Caco-2 (cell line): Measurements from ENCODE around the gene TCF7L2. TPM values are rescaled to one million over a fixed set of nuclear protein-coding genes. Genes with fewer than 3 reads are reported as not detected.

Source experiments
- BruUV-seq: library from RNA; stranded (reverse); fragments of 400-500 nt; replicated peaks from 2 replicates; lab custom pipeline; 2021; lab: Mats Ljungman, UMichigan
- CTCF ChIA-PET: fragments of 300-600 bp; sonication (Branson Sonifier 250); formaldehyde crosslinking; loops from one replicate; lab custom pipeline; 2022; ENCODE audit warnings: antibody characterized with exemption; lab: Charles Lee
- POLR2A ChIA-PET: fragments of 300-600 bp; sonication (Branson Sonifier 250); formaldehyde crosslinking; loops from one replicate; lab custom pipeline; 2022; ENCODE audit warnings: antibody characterized with exemption; lab: Charles Lee
- DNase-seq, 2 experiments: peaks; one replicate each; pipeline versions ENCODE4 v3.0.0 to v3.0.0-alpha.2; 2020 to 2022
- H3K27me3 ChIP-seq: replicated peaks from 2 replicates; pipeline ENCODE4 v1.6.0; 2011; ENCODE audit warnings: low read length; ENCODE audit not compliant: control insufficient read depth, insufficient read depth
- H3K36me3 ChIP-seq: 2 replicates; pipeline ENCODE4 v1.5.1; 2011; ENCODE audit warnings: low read length; ENCODE audit not compliant: control insufficient read depth, insufficient read depth
- H3K4me1 ChIP-seq: fragments of 250-450 bp; sonication (Bioruptor Pico); 2 replicates; pipeline ENCODE4 v1.5.1; 2020; ENCODE audit warnings: mild to moderate bottlenecking
- H3K4me3 ChIP-seq: 2 replicates; pipeline ENCODE4 v1.5.1; 2011; ENCODE audit warnings: low read depth, mild to moderate bottlenecking, control low read depth, low read length
- H3K9me3 ChIP-seq: fragments of 250-450 bp; sonication (Bioruptor Pico); 2 replicates; pipeline ENCODE4 v1.5.1; 2020; ENCODE audit warnings: mild to moderate bottlenecking, moderate library complexity
- H3K27ac Mint-ChIP-seq: one replicate; pipeline ENCODE4 v1.8.0; 2022; ENCODE audit warnings: mixed read lengths; ENCODE audit not compliant: unreplicated experiment
- H3K27me3 Mint-ChIP-seq: one replicate; pipeline ENCODE4 v1.8.0; 2022; ENCODE audit warnings: mixed read lengths; ENCODE audit not compliant: insufficient read depth, unreplicated experiment
- H3K36me3 Mint-ChIP-seq: one replicate; pipeline ENCODE4 v1.8.0; 2022; ENCODE audit warnings: mild to moderate bottlenecking, mixed read lengths; ENCODE audit not compliant: insufficient read depth, unreplicated experiment
- H3K4me1 Mint-ChIP-seq: one replicate; pipeline ENCODE4 v1.8.0; 2022; ENCODE audit warnings: low read depth, mixed read lengths; ENCODE audit not compliant: unreplicated experiment
- H3K4me3 Mint-ChIP-seq: one replicate; pipeline ENCODE4 v1.8.0; 2022; ENCODE audit warnings: mild to moderate bottlenecking, moderate library complexity, mixed read lengths; ENCODE audit not compliant: unreplicated experiment
- H3K9me3 Mint-ChIP-seq: one replicate; pipeline ENCODE4 v1.8.0; 2022; ENCODE audit warnings: mixed read lengths; ENCODE audit not compliant: unreplicated experiment
- CTCF ChIP-seq, 2 experiments: fragments of 200-600 bp in 1 of 2; IDR thresholded peaks; 1 replicate in 1 of 2; 2 replicates in 1 of 2; pipeline versions ENCODE4 v1.5.1 to v1.8.0; 2011 to 2022; ENCODE audit warnings: antibody characterized with exemption in 1 of 2, control low read depth in 1 of 2, inconsistent platforms in 1 of 2, low read depth in 1 of 2, low read length in 1 of 2, mild to moderate bottlenecking in 1 of 2, moderate library complexity in 1 of 2; ENCODE audit not compliant: insufficient read depth in 1 of 2, severe bottlenecking in 1 of 2, unreplicated experiment in 1 of 2
- intact Hi-C: fragments of 100-400 bp; cut with micrococcal nuclease; formaldehyde crosslinking; loops from one replicate; pipeline ENCODE4 v1.10.0; 2022; ENCODE audit not compliant: unreplicated experiment
- total RNA-seq: library from RNA; stranded (reverse); gene quantifications from 2 replicates; pipeline ENCODE4 v1.2.3, GENCODE V29; 2022

TCF7L2 gene
- total RNA-seq, 1 experiment from 2014 or later, result 45.4 TPM

GRCh38 chr10:113202011-113202410, 252.0 kb downstream of the TCF7L2 start:
- CTCF ChIA-PET, result no interaction called here
- Mint-ChIP-seq H3K27me3 (peaks cover 4% of the 10 kb centered on the region), H3K4me1 (no peaks in the 10 kb centered on the region), H3K36me3 (no peaks in the 10 kb centered on the region), H3K4me3 (no peak overlapping the region), H3K9me3 (peaks cover 33% of the 10 kb centered on the region), H3K27ac (no peak overlapping the region)
- no peaks in the 10 kb centered on the region for H3K4me1 ChIP-seq
- no peak overlapping the region for H3K4me3 ChIP-seq
- H3K9me3 ChIP-seq, result peaks cover 15% of the 10 kb centered on the region; the same call in 1 of the 2 replicates
- POLR2A ChIA-PET, result no interaction called here
- TF ChIP-seq CTCF (IDR thresholded peaks at IDR 0.05; ENCODE audit: insufficient read depth in 1 of 2, low read depth in 1 of 2, low read length in 1 of 2, severe bottlenecking in 1 of 2, unreplicated experiment in 1 of 2), result no peak
- no peaks in the 10 kb centered on the region for H3K36me3 ChIP-seq
- DNase-seq, result peak; percentile 20 to 52
- no peaks in the 10 kb centered on the region for H3K27me3 ChIP-seq
- BruUV-seq, result no TSS peak
- intact Hi-C loops, result no loop called here

- peaks cover 30% of the 10 kb centered on the region for H3K9me3 ChIP-seq
- no peaks in the 10 kb centered on the region for H3K36me3 ChIP-seq
- H3K27me3 Mint-ChIP-seq, result peaks cover 3% of the 10 kb centered on the region
- no peak overlapping the region for H3K4me3 ChIP-seq
- BruUV-seq, result no TSS peak
- CTCF ChIA-PET, result no interaction called here
- intact Hi-C loops, result no loop called here
- H3K27ac Mint-ChIP-seq, result no peak overlapping the region
- DNase-seq, result no peak
- POLR2A ChIA-PET, result no interaction called here
- peaks cover 49% of the 10 kb centered on the region for H3K9me3 Mint-ChIP-seq
- TF ChIP-seq CTCF (IDR thresholded peaks at IDR 0.05; ENCODE audit: insufficient read depth in 1 of 2, low read depth in 1 of 2, low read length in 1 of 2, severe bottlenecking in 1 of 2, unreplicated experiment in 1 of 2), result no peak
- H3K4me3 Mint-ChIP-seq, result no peak overlapping the region
- H3K4me1 ChIP-seq, result no peaks in the 10 kb centered on the region
- H3K36me3 Mint-ChIP-seq, result no peaks in the 10 kb centered on the region
- H3K4me1 Mint-ChIP-seq, result no peaks in the 10 kb centered on the region
- H3K27me3 ChIP-seq, result no peaks in the 10 kb centered on the region
Measured at GRCh38 chr10:113207924-113208323, 257.9 kb downstream of the TCF7L2 start.

GRCh38 chr10:113213035-113213434, 263.0 kb downstream of the TCF7L2 start:
- ChIA-PET POLR2A (no interaction called here), CTCF (no interaction called here)
- TF ChIP-seq CTCF (IDR thresholded peaks at IDR 0.05; ENCODE audit: insufficient read depth in 1 of 2, low read depth in 1 of 2, low read length in 1 of 2, severe bottlenecking in 1 of 2, unreplicated experiment in 1 of 2), result no peak
- intact Hi-C loops, result loop anchor here (10.0 kb wide), 1 partner anchor 648 kb away; no protein-coding TSS in a partner anchor
- BruUV-seq, result no TSS peak
- Mint-ChIP-seq H3K27ac (no peak overlapping the region), H3K27me3 (peaks cover 3% of the 10 kb centered on the region), H3K4me3 (no peak overlapping the region), H3K9me3 (peaks cover 12% of the 10 kb centered on the region), H3K4me1 (peaks cover 7% of the 10 kb centered on the region), H3K36me3 (no peaks in the 10 kb centered on the region)
- no peaks in the 10 kb centered on the region for H3K36me3 ChIP-seq
- peaks cover 10% of the 10 kb centered on the region for H3K9me3 ChIP-seq
- no peak for DNase-seq
- H3K4me1 ChIP-seq, result 0 out of 2 replicates have a peak, but pooled peaks cover 3% of the 10 kb centered on the region
- no peaks in the 10 kb centered on the region for H3K27me3 ChIP-seq
- no peak overlapping the region for H3K4me3 ChIP-seq
